Stimulated activated CD8-positive, alpha-beta memory T cell treated with anti-CD3 and anti-CD28 coated beads, Interleukin-7, amount 100 ng/mL, for 1 hour (primary cell): ENCODE data around the gene KRT20.

Experiments used
- DNase-seq, 2 donors: peaks; one replicate each; pipeline ENCODE4 v3.0.0-alpha.2; 2020; ENCODE audit warnings: low read depth in 2 of 2

Gene KRT20

GRCh38 chr17:40852364-40852763, 32.7 kb downstream of the KRT20 start:
- DNase-seq = no peak

DNA sequence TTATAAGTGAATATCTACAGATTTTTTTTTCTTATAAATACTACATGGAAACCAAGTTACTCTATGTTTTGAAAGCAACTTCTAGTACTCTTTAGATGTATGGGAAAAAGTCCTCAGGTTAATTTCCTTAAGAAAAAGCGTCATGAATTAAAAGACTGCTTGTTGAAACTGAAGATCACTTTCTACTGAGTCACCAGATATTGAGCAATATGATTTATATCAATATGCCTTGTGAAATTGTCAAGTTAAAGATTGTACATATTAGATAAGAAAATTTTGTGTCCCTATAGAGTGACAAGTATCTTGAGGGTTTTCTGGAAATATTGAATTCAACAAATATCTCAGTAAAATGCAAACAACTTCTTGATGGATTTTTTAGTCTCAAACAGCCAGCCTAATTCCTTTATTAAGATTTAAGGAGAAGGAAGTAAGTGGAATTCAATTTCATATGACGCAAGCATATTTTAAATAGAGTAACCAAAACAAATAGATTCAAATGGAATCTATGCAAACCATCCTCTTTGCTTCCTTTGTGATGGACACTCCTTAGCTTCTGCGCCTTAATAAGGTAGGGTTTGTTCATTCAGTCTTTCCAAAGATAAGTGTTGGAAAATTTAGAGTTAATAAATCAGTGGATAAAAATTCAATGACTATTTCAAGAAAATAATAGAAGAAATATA, 34.6 kb downstream of the KRT20 start:
- no peak for DNase-seq

DNA sequence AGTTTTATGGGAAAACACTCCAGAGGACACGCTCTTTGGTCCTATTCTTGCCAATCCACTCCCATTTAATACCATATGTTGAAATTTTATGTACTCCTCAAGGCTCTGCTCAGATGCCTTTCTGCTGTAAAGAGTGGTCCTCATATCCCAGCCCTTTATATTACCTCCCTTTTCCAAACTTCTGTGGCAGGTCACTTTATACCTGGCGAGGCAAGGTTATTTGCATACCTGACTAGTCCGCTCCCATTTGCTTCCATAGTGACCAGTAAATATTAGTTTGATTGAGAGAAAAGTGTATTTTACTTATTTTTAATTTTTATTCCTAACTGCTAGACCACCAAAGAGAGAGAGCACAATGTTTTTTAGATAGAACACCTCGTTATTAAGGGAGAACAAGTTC, 35.3 kb downstream of the KRT20 start:
- no peak for DNase-seq

DNA sequence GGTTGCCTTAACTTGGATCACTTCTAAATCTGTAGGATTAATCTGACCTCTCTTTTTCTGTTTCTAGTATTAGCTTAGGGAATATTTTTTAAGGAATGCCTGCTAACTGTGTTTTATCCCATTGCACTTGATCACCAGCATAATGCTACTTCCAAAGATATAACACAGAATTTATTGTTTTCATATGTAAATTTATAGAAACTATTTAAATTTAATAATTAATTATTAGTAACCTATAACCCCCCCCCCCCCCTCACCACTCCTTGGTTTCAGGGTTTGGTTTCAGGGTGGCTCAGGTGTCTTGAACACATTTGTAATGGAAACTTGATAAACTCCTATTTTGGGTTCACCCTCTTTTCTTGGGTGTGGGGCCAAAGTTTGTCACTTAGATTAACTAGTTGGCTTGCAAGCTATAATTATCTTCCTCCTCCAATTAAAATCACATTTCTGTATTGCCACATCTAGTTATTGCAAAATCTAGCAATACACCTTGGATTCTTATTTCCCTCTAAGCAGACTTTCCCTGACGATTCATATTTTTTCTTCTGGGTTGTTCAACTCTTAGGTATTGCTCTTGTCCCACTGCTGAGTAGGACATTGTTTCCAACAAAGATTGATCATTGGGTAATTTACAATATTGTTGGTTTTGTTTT, 36.3 kb downstream of the KRT20 start:
- no peak for DNase-seq

GRCh38 chr17:40846515-40847144, 38.4 kb downstream of the KRT20 start:
- DNase-seq = no peak

DNA sequence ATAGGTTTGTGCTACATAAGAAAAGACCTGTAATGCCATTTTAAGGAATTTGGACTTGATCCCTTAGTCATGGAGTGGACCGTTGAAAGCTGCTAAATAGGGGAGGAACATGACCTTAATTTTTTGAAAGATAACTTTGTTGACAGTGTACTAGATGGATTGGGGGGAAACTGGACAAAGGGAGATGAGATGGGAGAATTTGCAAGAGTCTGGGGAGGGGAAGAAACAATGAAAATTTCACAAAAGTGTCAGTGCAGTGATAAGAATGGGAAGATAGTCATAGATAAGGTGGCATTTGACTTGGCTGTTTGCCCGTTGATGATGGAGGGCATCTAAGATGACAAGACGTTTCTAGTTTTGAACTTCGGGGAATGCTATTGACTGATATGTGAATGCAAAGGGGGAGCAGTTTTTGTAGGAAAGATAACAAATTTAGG, 40.4 kb downstream of the KRT20 start:
- no peak for DNase-seq

- no peak for DNase-seq
These were observed 41.8 kb downstream of the KRT20 start for GRCh38 chr17:40843242-40843641.

GRCh38 chr17:40841246-40841645, 43.8 kb downstream of the KRT20 start:
- DNase-seq = no peak

- no peak for DNase-seq
These were observed 45.8 kb downstream of the KRT20 start for GRCh38 chr17:40839194-40839593.

GRCh38 chr17:40836020-40836419, 49.0 kb downstream of the KRT20 start:
- DNase-seq = no peak

GRCh38 chr17:40833882-40834281, 51.2 kb downstream of the KRT20 start:
- no peak for DNase-seq

DNA sequence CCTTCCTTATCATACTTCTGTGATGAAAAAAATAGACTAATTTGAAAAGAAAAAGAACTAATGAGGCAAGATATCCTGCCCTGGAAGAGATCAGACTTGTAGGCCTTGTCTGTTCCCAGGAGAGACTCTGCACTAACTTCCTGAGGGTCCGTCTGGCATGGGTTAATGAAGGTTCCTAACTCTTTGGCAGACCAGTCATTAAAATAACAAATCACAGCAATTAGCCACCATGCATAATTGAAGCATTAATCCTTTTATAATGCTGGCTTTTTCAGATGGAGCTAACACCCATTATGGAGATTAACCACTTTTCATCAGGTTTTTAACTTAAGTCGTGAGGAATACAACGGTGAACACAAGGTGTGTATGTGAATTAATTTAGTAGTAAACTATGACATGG, 52.2 kb downstream of the KRT20 start:
- no peak for DNase-seq

DNA sequence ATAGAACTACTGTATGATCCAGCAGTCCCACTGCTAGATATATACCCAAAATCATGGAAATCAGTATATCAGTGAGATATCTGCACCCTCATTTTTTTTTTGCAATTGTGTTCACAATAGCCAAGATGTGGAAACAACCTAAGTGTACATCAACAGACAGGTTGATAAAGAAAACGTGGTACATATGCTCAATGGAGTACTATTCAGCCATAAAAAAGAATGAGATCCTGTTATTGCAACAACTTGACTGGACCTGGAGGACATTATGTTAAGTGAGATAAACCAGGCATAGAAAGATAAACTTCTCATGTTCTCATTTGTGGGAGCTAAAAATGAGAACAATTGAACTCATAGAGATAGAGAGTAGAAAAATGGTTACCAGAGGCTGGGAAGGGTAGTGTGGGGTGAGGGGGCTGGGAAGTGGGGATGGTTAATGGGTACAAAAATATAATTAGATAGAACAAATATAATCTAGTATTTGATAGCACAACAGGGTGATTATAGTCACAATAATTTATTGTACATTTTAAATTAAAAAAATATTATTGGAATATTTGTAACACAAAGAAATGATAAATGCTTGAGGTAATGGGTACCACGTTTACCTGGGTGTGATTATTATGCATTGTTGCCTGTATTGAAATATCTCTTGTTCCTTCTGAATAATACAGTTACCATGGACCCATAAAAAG, 54.8 kb downstream of the KRT20 start:
- DNase-seq = no peak

DNA sequence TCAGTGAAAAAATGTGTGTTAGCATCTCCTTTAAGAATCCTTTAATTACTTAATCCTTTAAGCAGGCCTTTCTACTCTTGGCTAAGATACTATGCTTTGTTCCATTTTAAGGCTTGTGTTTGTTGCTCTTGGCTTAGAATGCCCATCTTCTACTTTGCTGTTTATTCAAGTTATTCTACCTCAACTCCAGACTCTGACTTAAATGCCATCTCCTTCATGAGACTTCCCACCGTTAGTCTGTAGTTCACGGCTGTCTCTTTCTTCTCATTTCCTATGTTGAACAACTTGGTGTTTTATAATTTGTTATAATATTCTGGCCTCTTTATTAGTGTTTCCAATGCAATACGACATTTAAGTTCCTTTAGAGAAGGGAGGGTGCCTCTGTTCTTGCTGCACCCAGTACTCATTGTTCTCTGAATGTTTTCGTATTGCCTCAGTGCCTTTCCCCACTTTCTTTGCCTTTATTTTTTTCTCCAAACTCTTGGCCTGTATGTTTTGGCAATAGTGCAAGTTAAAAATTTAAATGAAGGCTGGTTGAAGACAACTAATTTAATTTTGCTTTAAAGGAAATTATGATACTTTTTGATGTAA, 56.5 kb downstream of the KRT20 start:
- no peak for DNase-seq

GRCh38 chr17:40827746-40828453, 57.1 kb downstream of the KRT20 start:
- no peak for DNase-seq
